Lower lobe of right lung (tissue), 2 donors: ENCODE results near the gene PHF21A. TPM values are rescaled to one million over a fixed set of nuclear protein-coding genes. Genes with fewer than 3 reads are reported as not detected.

ENCODE experiments used
- ATAC-seq, 2 donors: fragments of 200-7000 bp; cut with Tn5 transposase; one replicate each; pipeline ENCODE4 v1.9.1; 2020 to 2022; ENCODE audit warnings: mild to moderate bottlenecking in 2 of 2, moderate library complexity in 2 of 2
- DNase-seq: peaks from one replicate; pipeline ENCODE4 v3.0.0-alpha.2; 2020
- H3K27ac ChIP-seq: fragments of 200-600 bp; one replicate; pipeline ENCODE4 v1.8.0; 2022
- H3K27me3 ChIP-seq: fragments of 200-600 bp; one replicate; pipeline ENCODE4 v1.8.0; 2022; ENCODE audit warnings: low read depth
- H3K36me3 ChIP-seq: fragments of 200-600 bp; one replicate; pipeline ENCODE4 v1.8.0; 2022; ENCODE audit warnings: mild to moderate bottlenecking
- H3K4me1 ChIP-seq: fragments of 200-600 bp; one replicate; pipeline ENCODE4 v1.8.0; 2022
- H3K4me3 ChIP-seq: fragments of 200-600 bp; one replicate; pipeline ENCODE4 v1.8.0; 2022; ENCODE audit warnings: mild to moderate bottlenecking
- H3K9me3 ChIP-seq: fragments of 200-600 bp; one replicate; pipeline ENCODE4 v1.8.0; 2022
- CTCF ChIP-seq: fragments of 200-600 bp; IDR thresholded peaks from one replicate; pipeline ENCODE4 v1.8.0; 2022; ENCODE audit warnings: antibody characterized with exemption, mild to moderate bottlenecking
- intact Hi-C: fragments of 100-400 bp; cut with DNase I; formaldehyde crosslinking; loops from one replicate; pipeline ENCODE4 v1.11.0; 2022
- total RNA-seq: library from RNA; stranded (reverse); fragmentation: NEBNext Ultra II Directional; extraction: Animal tissue kit (Norgen Biotek cat#: 25700); gene quantifications from one replicate; pipeline ENCODE4 v1.2.1, GENCODE V29; 2021
- donor health status: DM: no; HTN: yes; CAD: no; lungs with severe emphysema.

PHF21A gene
- total RNA-seq, 1 donor from 2014 or later = 48.4 TPM

DNA sequence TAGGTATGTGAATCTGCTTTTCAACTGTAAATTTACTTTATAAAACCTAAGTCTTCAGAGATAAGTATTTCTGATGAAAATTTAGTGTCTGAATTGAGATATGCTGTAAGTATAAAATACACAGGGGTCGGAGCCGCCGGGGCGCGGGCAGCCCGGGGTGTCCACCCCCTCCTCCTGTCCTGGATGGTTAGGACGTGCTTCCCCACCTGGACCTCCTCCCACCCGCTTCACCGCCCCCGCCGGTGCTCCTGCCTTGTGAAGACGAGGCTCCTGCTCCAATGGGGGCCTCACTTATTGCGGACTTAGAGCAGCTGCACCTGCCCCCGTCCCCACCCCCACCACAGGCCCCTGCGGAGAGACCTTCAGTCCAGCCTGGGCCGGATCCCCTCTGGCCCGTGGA is 21.3 kb upstream of the PHF21A start:
- Histone ChIP-seq H3K9me3 (no peaks in the 10 kb centered on the region), H3K27me3 (no peaks in the 10 kb centered on the region), H3K27ac (no peak overlapping the region), H3K4me1 (no peaks in the 10 kb centered on the region), H3K4me3 (no peak overlapping the region), H3K36me3 (no peaks in the 10 kb centered on the region)
- intact Hi-C loops = no loop called here
- TF ChIP-seq CTCF = no peak
- DNase-seq (no peak), ATAC-seq (no peak)

- Histone ChIP-seq H3K4me3 (no peak overlapping the region), H3K4me1 (no peaks in the 10 kb centered on the region), H3K27ac (no peak overlapping the region), H3K36me3 (no peaks in the 10 kb centered on the region), H3K27me3 (no peaks in the 10 kb centered on the region), H3K9me3 (no peaks in the 10 kb centered on the region)
- no peak for ATAC-seq
- intact Hi-C loops = no loop called here
- no peak for TF ChIP-seq CTCF
- no peak for DNase-seq
Observed at GRCh38 chr11:46141597-46141996, 20.3 kb upstream of the PHF21A start.

DNA sequence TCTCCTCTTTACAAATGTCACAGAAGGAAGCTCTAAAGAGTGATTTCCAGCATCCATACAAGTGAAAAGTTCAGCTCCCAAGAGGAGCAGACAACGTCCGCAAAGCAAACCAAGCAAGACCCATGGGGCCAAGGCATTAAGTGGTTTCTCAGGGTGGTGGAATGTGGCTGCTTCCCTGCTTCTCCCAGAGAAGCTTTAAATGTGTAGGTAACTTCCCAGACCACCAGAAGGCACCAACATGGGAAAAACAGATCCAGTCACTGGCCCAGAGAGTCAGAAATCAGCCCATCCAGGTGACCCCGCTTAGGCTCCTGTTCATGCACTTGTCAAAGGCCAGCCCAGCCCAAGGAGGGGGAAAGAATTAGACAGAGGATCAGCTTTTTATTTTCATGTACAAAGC is 13.3 kb upstream of the PHF21A start:
- DNase-seq (no peak), ATAC-seq (no peak)
- Histone ChIP-seq H3K27ac (no peak overlapping the region), H3K4me1 (no peaks in the 10 kb centered on the region), H3K36me3 (no peaks in the 10 kb centered on the region), H3K27me3 (no peaks in the 10 kb centered on the region), H3K4me3 (no peak overlapping the region), H3K9me3 (no peaks in the 10 kb centered on the region)
- intact Hi-C loops = no loop called here
- TF ChIP-seq CTCF = no peak

DNA sequence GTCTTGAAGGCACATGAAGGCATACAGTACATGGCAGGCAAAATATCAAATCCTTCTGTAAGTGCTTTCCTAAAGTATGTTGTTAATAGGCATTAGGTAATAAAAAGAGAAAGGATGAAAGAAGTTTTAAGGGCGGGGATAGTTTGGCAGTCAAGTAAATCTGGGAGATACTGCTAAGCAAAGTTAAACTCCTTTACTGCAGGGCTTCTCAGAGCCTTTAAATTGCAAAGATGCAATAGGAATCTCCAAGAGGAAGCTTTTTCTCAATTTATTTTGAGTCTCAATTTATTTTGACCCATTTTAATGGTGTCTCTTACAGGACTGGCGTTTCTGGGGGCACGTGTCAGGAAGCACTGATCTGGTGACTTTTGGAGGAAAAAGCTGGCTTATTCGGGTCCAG is 12.8 kb upstream of the PHF21A start:
- H3K27me3 ChIP-seq = no peaks in the 10 kb centered on the region
- no peak for TF ChIP-seq CTCF
- intact Hi-C loops = no loop called here

GRCh38 chr11:46133119-46133518 is 11.9 kb upstream of the PHF21A start:
- Histone ChIP-seq H3K9me3 (no peaks in the 10 kb centered on the region), H3K36me3 (no peaks in the 10 kb centered on the region), H3K4me3 (no peak overlapping the region), H3K4me1 (no peaks in the 10 kb centered on the region), H3K27me3 (no peaks in the 10 kb centered on the region), H3K27ac (no peak overlapping the region)
- intact Hi-C loops = no loop called here
- DNase-seq (no peak), ATAC-seq (no peak)
- no peak for TF ChIP-seq CTCF

More for the DNA sequence above, 12.8 kb upstream of the PHF21A start:
- Histone ChIP-seq H3K9me3 (no peaks in the 10 kb centered on the region), H3K36me3 (no peaks in the 10 kb centered on the region), H3K27ac (no peak overlapping the region), H3K4me1 (no peaks in the 10 kb centered on the region), H3K4me3 (no peak overlapping the region)
- DNase-seq = no peak
- no peak for ATAC-seq
